ENCODE data around the gene CNOT9.

DNA sequence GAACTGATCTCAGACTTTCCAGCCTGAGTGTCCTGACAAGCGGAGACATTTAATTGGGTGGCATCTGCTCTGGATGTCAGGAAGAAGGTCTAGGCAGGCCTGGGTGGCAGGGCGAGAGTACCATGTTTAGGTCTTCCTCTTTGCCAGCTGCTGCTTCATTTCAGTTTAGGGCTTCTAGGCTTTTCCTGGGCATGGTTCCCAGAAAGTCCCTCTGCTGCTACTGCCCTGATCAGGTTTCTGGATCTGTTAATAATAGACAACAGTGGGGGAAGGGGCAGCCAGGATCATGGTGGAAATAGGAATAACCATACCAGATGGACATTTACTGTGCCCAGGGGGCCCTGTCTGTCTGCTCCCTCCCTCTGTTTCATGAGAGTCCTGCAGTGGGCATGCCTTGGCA lies 36.8 kb downstream of the CNOT9 start:
- no peak for TF ChIP-seq TAF1 (IDR thresholded peaks at IDR 0.05; ENCODE audit: borderline replicate concordance, insufficient read depth, low read length)
- TF ChIP-seq POLR2AphosphoS5 (IDR thresholded peaks at IDR 0.05; ENCODE audit: low read depth, low read length) = no peak
- TF ChIP-seq, protein P1, sequence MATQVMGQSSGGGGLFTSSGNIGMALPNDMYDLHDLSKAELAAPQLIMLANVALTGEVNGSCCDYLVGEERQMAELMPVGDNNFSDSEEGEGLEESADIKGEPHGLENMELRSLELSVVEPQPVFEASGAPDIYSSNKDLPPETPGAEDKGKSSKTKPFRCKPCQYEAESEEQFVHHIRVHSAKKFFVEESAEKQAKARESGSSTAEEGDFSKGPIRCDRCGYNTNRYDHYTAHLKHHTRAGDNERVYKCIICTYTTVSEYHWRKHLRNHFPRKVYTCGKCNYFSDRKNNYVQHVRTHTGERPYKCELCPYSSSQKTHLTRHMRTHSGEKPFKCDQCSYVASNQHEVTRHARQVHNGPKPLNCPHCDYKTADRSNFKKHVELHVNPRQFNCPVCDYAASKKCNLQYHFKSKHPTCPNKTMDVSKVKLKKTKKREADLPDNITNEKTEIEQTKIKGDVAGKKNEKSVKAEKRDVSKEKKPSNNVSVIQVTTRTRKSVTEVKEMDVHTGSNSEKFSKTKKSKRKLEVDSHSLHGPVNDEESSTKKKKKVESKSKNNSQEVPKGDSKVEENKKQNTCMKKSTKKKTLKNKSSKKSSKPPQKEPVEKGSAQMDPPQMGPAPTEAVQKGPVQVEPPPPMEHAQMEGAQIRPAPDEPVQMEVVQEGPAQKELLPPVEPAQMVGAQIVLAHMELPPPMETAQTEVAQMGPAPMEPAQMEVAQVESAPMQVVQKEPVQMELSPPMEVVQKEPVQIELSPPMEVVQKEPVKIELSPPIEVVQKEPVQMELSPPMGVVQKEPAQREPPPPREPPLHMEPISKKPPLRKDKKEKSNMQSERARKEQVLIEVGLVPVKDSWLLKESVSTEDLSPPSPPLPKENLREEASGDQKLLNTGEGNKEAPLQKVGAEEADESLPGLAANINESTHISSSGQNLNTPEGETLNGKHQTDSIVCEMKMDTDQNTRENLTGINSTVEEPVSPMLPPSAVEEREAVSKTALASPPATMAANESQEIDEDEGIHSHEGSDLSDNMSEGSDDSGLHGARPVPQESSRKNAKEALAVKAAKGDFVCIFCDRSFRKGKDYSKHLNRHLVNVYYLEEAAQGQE (IDR thresholded peaks at IDR 0.05; ENCODE audit: insufficient read depth in 1 of 2, low read depth in 2 of 2, low read length in 2 of 2) = no peak
- no peak for TF ChIP-seq SIN3A (IDR thresholded peaks at IDR 0.05; ENCODE audit: borderline replicate concordance, insufficient read depth, low read length)
